ENCODE results near the gene MEGF11. TPM values are rescaled to one million over a fixed set of nuclear protein-coding genes. Genes with fewer than 3 reads are reported as not detected.

The MEGF11 gene
- total RNA-seq, 5 donors from 2014 or later (not counting 1 experiment from before 2014, with no cell fraction given) = 0.20 TPM; not detected in 4

DNA sequence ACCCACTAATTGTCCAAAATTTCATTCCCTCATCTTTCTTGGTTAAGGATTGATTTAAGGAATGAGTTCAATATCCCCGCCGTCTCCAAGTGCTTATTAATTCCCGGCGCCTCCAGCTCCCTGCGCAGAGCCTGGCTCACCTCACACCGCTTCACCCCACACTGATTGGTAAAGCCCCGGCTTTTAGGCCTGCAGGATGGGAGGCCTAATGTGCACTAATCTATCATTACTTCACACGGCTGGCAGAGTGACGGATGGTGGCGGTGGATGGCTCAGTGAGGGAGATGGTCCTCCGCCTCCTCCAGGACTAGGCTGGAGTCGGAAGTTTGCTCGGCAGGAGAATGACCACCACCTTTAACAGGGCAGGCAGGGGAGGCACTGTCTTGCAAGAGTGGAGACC, 81.7 kb downstream of the MEGF11 start:
- WGBS (ENCODE audit: insufficient coverage) = 84% methylated on average over 12 of the region's 13 CpGs
- H3K4me1 Mint-ChIP-seq = no peaks in the 10 kb centered on the region
- POLR2A ChIA-PET = no interaction called here

DNA sequence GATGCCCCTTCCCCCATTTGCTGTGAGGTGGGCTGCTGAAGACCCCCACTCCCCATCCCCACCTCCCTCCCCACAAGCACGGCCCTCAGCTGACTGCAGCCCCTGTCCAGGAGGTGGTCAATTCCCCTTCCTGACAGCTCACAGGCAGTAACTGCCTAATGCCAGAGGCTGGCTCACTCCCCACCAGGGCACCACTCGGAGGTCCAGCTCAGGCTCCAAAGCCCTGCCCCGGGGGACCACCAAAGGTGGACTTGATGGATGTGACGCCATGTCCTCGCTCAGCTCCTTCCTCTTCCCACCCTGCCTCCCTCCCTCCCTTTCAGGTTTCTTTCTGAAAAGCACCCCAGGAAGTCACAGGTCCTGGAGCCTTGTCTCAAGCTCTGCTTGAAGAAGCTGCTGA, 82.8 kb downstream of the MEGF11 start:
- H3K9me3 ChIP-seq = no peaks in the 10 kb centered on the region
- no peaks in the 10 kb centered on the region for H3K4me1 Mint-ChIP-seq
- WGBS (ENCODE audit: insufficient coverage) = 71% methylated on average over 3 of the region's 5 CpGs
- POLR2A ChIA-PET = interaction anchor here in 1 of 2 donors (0.6 kb wide), 1 partner anchor 13 kb away, joined by 4 read pairs; no protein-coding TSS in a partner anchor
- CTCF ChIA-PET = interaction anchor here in 1 of 2 donors (0.6 kb wide), 1 partner anchor 198 kb away, joined by 5 read pairs; no protein-coding TSS in a partner anchor
- no peak overlapping the region for H3K27ac Mint-ChIP-seq
- no peaks in the 10 kb centered on the region for H3K36me3 ChIP-seq (ENCODE audit: control insufficient read depth in 2 of 2, extremely low read depth in 1 of 2, insufficient read depth in 1 of 2, low read length in 1 of 2)
- no peak overlapping the region for H3K4me3 Mint-ChIP-seq
- H3K27ac ChIP-seq (ENCODE audit: low read length) = no peak overlapping the region
- no peak for ATAC-seq (replicated peaks in 1 of 4)
- no peaks in the 10 kb centered on the region for H3K36me3 Mint-ChIP-seq
- H3K4me3 ChIP-seq (ENCODE audit: control insufficient read depth in 1 of 2, extremely low read depth in 1 of 2, low read length in 1 of 2) = no peak overlapping the region
- DNase-seq = no peak
- no peaks in the 10 kb centered on the region for H3K4me1 ChIP-seq (ENCODE audit: control insufficient read depth in 1 of 2, extremely low read depth in 1 of 2, insufficient read depth in 2 of 2, low read length in 2 of 2)
- H3K27me3 Mint-ChIP-seq = peaks cover 6 to 20% of the 10 kb centered on the region in 2 donors
- no peaks in the 10 kb centered on the region for H3K9me3 Mint-ChIP-seq
- peaks cover 0 to 25% of the 10 kb centered on the region in 2 experiments for H3K27me3 ChIP-seq (replicated peaks in 1 of 2; ENCODE audit: control insufficient read depth in 2 of 2, extremely low read depth in 1 of 2, insufficient read depth in 2 of 2, low read length in 1 of 2)

More for the DNA sequence above, 81.7 kb downstream of the MEGF11 start:
- DNase-seq = no peak
- Histone ChIP-seq H3K4me1 (ENCODE audit: control insufficient read depth in 1 of 2, extremely low read depth in 1 of 2, insufficient read depth in 2 of 2, low read length in 2 of 2) (no peaks in the 10 kb centered on the region), H3K36me3 (ENCODE audit: control insufficient read depth in 2 of 2, extremely low read depth in 1 of 2, insufficient read depth in 1 of 2, low read length in 1 of 2) (no peaks in the 10 kb centered on the region), H3K9me3 (no peaks in the 10 kb centered on the region), H3K27ac (ENCODE audit: low read length) (no peak overlapping the region), H3K27me3 (replicated peaks in 1 of 2; ENCODE audit: control insufficient read depth in 2 of 2, extremely low read depth in 1 of 2, insufficient read depth in 2 of 2, low read length in 1 of 2) (peaks cover 0 to 25% of the 10 kb centered on the region in 2 experiments), H3K4me3 (ENCODE audit: control insufficient read depth in 1 of 2, extremely low read depth in 1 of 2, low read length in 1 of 2) (no peak overlapping the region)
- Mint-ChIP-seq H3K27ac (no peak overlapping the region), H3K27me3 (peaks cover 6 to 22% of the 10 kb centered on the region in 2 donors), H3K4me3 (no peak overlapping the region), H3K36me3 (no peaks in the 10 kb centered on the region), H3K9me3 (no peaks in the 10 kb centered on the region)
- CTCF ChIA-PET = no interaction called here
- ATAC-seq (replicated peaks in 1 of 4) = no peak

DNA sequence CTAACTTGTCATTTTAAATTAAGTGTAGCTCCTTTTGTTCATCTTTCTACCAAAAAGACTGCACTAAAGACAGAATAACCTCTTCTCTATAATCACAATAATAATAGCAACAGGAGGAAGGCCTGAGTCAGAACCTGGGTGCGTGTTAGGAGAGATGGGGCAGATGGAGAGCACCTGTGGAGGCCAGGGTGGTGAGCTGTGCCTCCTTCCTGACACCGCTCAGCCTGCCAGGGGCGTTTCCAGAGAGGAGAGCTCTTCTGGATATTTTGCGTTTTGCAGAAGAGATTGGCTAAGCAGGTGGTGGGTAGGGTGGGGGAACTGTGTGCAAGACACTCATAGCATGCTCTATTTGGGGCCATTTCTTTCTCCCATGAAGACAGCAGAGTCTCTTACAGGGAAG, 83.5 kb downstream of the MEGF11 start:
- Mint-ChIP-seq H3K36me3 (no peaks in the 10 kb centered on the region), H3K4me3 (no peak overlapping the region), H3K27ac (no peak overlapping the region), H3K9me3 (no peaks in the 10 kb centered on the region), H3K4me1 (no peaks in the 10 kb centered on the region), H3K27me3 (peaks cover 3 to 16% of the 10 kb centered on the region in 2 donors)
- Histone ChIP-seq H3K4me3 (ENCODE audit: control insufficient read depth in 1 of 2, extremely low read depth in 1 of 2, low read length in 1 of 2) (no peak overlapping the region), H3K27me3 (replicated peaks in 1 of 2; ENCODE audit: control insufficient read depth in 2 of 2, extremely low read depth in 1 of 2, insufficient read depth in 2 of 2, low read length in 1 of 2) (peaks cover 0 to 25% of the 10 kb centered on the region in 2 experiments), H3K9me3 (no peaks in the 10 kb centered on the region), H3K27ac (ENCODE audit: low read length) (no peak overlapping the region), H3K36me3 (ENCODE audit: control insufficient read depth in 2 of 2, extremely low read depth in 1 of 2, insufficient read depth in 1 of 2, low read length in 1 of 2) (no peaks in the 10 kb centered on the region), H3K4me1 (ENCODE audit: control insufficient read depth in 1 of 2, extremely low read depth in 1 of 2, insufficient read depth in 2 of 2, low read length in 2 of 2) (no peaks in the 10 kb centered on the region)
- no CpG with 5 or more reads among the region's 4 CpGs for whole genome bisulfite sequencing (ENCODE audit: insufficient coverage)
- CTCF ChIA-PET = interaction anchor here (0.7 kb wide), 2 partner anchors 89 to 704 kb away, joined by 3 to 4 read pairs; no protein-coding TSS in a partner anchor
- DNase-seq (no peak), ATAC-seq (replicated peaks in 1 of 4) (no peak)
- POLR2A ChIA-PET = interaction anchor here (0.6 to 0.7 kb wide), 3 partner anchors 14 to 1985 kb away, joined by 3 to 4 read pairs (median 4); no protein-coding TSS in a partner anchor

DNA sequence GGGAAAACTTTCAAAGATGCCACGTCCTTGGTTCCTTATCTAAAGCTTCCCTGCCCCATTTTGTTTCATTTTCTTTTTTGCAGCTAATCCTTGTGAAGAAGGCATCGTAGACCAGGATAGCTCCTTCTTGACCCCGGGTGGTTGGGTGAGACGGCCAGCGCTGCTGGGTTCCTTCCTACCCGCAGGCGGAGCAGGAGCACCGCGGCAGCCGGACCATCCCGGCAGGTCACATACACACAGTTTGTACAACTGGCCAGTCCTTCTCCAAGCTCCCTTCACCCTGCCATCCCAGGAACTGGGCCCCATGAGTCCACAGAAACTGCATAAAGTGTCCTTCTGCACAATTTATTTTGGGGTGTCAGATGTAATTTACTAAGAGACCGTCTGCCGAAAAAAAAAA, 83.9 kb downstream of the MEGF11 start:
- peaks cover 0 to 25% of the 10 kb centered on the region in 2 experiments for H3K27me3 ChIP-seq (replicated peaks in 1 of 2; ENCODE audit: control insufficient read depth in 2 of 2, extremely low read depth in 1 of 2, insufficient read depth in 2 of 2, low read length in 1 of 2)
- POLR2A ChIA-PET = interaction anchor here (0.6 to 0.7 kb wide), 2 partner anchors 119 to 1985 kb away, joined by 3 to 4 read pairs; no protein-coding TSS in a partner anchor
- H3K4me1 ChIP-seq (ENCODE audit: control insufficient read depth in 1 of 2, extremely low read depth in 1 of 2, insufficient read depth in 2 of 2, low read length in 2 of 2) = no peaks in the 10 kb centered on the region
- ATAC-seq (replicated peaks in 1 of 4) = no peak
- CTCF ChIA-PET = interaction anchor here (0.7 kb wide), 2 partner anchors 88 to 705 kb away, joined by 3 to 4 read pairs; no protein-coding TSS in a partner anchor
- no peak for DNase-seq
- Mint-ChIP-seq H3K27me3 (peaks cover 3 to 15% of the 10 kb centered on the region in 2 donors), H3K9me3 (no peaks in the 10 kb centered on the region), H3K36me3 (no peaks in the 10 kb centered on the region), H3K4me1 (no peaks in the 10 kb centered on the region), H3K4me3 (no peak overlapping the region), H3K27ac (no peak overlapping the region)
- H3K36me3 ChIP-seq (ENCODE audit: control insufficient read depth in 2 of 2, extremely low read depth in 1 of 2, insufficient read depth in 1 of 2, low read length in 1 of 2) = no peaks in the 10 kb centered on the region
- no peak overlapping the region for H3K4me3 ChIP-seq (ENCODE audit: control insufficient read depth in 1 of 2, extremely low read depth in 1 of 2, low read length in 1 of 2)
- no peak overlapping the region for H3K27ac ChIP-seq (ENCODE audit: low read length)
- no peaks in the 10 kb centered on the region for H3K9me3 ChIP-seq
- WGBS (ENCODE audit: insufficient coverage) = 84% methylated on average over 11 of the region's 13 CpGs

DNA sequence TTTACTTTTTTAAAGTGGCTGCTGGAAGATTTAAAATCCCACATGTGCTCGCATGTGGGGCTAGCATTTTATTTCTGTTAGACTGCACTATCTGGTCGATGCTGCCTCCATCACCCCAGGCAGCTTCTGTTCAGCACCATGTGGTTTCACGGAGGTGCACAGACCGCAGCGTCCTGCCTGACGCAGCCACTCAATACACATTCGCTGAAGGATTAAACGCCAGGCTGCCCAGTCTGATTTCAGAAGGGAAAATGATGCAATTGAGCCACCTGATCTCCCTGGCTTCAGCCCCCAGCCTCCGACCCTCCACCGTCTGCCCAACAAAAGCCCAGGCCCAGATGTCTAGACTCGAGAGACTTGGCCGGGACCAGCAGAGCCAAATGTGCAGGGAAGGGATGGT, 84.5 kb downstream of the MEGF11 start:
- H3K4me3 Mint-ChIP-seq = no peak overlapping the region

DNA sequence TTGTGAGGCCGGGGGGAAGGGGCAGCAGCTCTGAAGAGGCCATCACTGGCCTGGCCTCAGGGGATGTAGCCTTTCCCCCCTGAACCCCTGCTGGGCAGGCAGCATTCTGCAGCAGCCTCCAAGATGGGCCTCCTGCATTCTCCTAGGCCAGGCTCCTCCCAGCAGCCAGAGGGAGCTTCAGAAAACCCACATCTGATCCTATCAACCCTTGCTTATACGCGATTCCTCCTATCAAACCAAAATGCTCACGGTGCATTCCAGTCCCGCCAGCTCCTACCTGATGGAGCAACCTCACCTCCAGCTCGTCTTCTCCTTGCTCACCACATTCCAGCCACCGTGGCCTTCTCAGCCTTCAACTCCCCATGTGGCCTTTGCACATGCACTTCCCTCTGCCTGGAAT, 85.7 kb downstream of the MEGF11 start:
- no peak overlapping the region for H3K4me3 Mint-ChIP-seq
- no peaks in the 10 kb centered on the region for H3K4me1 ChIP-seq (ENCODE audit: control insufficient read depth in 1 of 2, extremely low read depth in 1 of 2, insufficient read depth in 2 of 2, low read length in 2 of 2)
- ChIA-PET CTCF (no interaction called here), POLR2A (no interaction called here)
- 80% methylated on average over 7 of the region's 7 CpGs for WGBS (ENCODE audit: insufficient coverage)
- no peak overlapping the region for H3K27ac ChIP-seq (ENCODE audit: low read length)
- no peak for DNase-seq
- no peak overlapping the region for H3K4me3 ChIP-seq (ENCODE audit: control insufficient read depth in 1 of 2, extremely low read depth in 1 of 2, low read length in 1 of 2)
- H3K9me3 Mint-ChIP-seq = no peaks in the 10 kb centered on the region
- H3K9me3 ChIP-seq = no peaks in the 10 kb centered on the region
- no peak for ATAC-seq (replicated peaks in 1 of 4)
- H3K36me3 ChIP-seq (ENCODE audit: control insufficient read depth in 2 of 2, extremely low read depth in 1 of 2, insufficient read depth in 1 of 2, low read length in 1 of 2) = no peaks in the 10 kb centered on the region
- peaks cover 0 to 14% of the 10 kb centered on the region in 2 experiments for H3K27me3 ChIP-seq (replicated peaks in 1 of 2; ENCODE audit: control insufficient read depth in 2 of 2, extremely low read depth in 1 of 2, insufficient read depth in 2 of 2, low read length in 1 of 2)
- H3K4me1 Mint-ChIP-seq = no peaks in the 10 kb centered on the region
- peaks cover 3 to 9% of the 10 kb centered on the region in 2 donors for H3K27me3 Mint-ChIP-seq
- H3K36me3 Mint-ChIP-seq = no peaks in the 10 kb centered on the region
- H3K27ac Mint-ChIP-seq = no peak overlapping the region

More for the DNA sequence above, 84.5 kb downstream of the MEGF11 start:
- H3K27me3 Mint-ChIP-seq = peaks cover 3 to 15% of the 10 kb centered on the region in 2 donors
- WGBS (ENCODE audit: insufficient coverage) = 73% methylated on average over 8 of the region's 12 CpGs
- H3K9me3 Mint-ChIP-seq = no peaks in the 10 kb centered on the region
- no peaks in the 10 kb centered on the region for H3K4me1 ChIP-seq (ENCODE audit: control insufficient read depth in 1 of 2, extremely low read depth in 1 of 2, insufficient read depth in 2 of 2, low read length in 2 of 2)
- POLR2A ChIA-PET = no interaction called here
- peak in 1 of 35 experiments; percentile 10 for DNase-seq
- peaks cover 0 to 21% of the 10 kb centered on the region in 2 experiments for H3K27me3 ChIP-seq (replicated peaks in 1 of 2; ENCODE audit: control insufficient read depth in 2 of 2, extremely low read depth in 1 of 2, insufficient read depth in 2 of 2, low read length in 1 of 2)
- H3K4me3 ChIP-seq (ENCODE audit: control insufficient read depth in 1 of 2, extremely low read depth in 1 of 2, low read length in 1 of 2) = no peak overlapping the region
- no peaks in the 10 kb centered on the region for H3K4me1 Mint-ChIP-seq
- no peak overlapping the region for H3K27ac ChIP-seq (ENCODE audit: low read length)
- no peaks in the 10 kb centered on the region for H3K9me3 ChIP-seq
- no peaks in the 10 kb centered on the region for H3K36me3 Mint-ChIP-seq
- H3K27ac Mint-ChIP-seq = no peak overlapping the region
- CTCF ChIA-PET = interaction anchor here in 1 of 2 donors (0.7 kb wide), 1 partner anchor 88 kb away, joined by 4 read pairs; no protein-coding TSS in a partner anchor
- ATAC-seq (replicated peaks in 1 of 4) = peak in 1 of 4 experiments; percentile 54
- H3K36me3 ChIP-seq (ENCODE audit: control insufficient read depth in 2 of 2, extremely low read depth in 1 of 2, insufficient read depth in 1 of 2, low read length in 1 of 2) = no peaks in the 10 kb centered on the region

All from T-cell (primary cell).